HG03108 (cell line): ENCODE results near the gene DGKE.

Experiments used
- ATAC-seq: cut with Tn5 transposase; IDR thresholded peaks from one replicate; pipeline ENCODE4 v1.9.1; 2021; ENCODE audit warnings: moderate library complexity; ENCODE audit not compliant: unreplicated experiment

The DGKE gene

DNA sequence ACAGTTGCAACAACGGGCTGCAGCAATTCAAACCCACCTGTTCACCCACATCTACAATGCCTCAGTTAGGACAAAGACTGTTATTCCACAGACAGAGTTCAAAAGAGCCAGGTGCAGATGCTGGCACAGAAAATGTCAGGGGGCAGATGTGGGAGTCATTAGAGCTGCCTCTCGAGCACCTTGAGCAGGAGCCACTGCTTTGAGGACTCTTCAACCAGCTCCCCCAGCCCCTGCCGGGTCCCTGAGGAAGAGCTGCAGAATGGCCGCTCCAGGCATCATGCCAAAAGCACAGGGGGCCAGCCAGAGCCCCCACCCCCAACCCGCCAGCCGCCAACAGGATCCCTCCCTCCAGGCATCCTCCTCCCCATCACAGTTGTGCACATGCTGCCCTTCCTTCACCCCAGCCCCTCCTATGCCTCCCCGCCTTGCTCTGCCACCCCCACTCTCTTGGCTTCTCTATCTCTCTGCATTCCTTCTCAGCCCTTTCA lies 21.0 kb upstream of the DGKE start:
- no peak for ATAC-seq

DNA sequence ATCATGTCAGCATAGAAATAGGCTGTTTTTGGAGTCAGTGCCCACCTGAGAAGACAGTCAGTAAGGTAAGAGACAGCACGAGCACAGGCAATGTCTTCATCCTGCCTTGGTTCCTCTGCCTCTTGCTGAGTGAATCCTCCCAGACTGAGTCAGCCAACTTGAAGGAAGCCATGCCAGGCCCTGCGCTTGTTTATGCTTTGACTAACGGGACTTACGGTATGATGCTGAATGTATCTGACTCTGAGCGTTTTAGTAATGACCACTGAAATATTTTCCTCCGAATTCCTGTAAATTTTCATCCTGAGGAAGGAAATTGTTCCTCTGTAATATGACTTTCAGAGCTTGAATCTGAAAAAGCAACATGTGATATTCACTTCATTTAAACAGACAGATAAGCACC lies 18.2 kb upstream of the DGKE start:
- no peak for ATAC-seq

DNA sequence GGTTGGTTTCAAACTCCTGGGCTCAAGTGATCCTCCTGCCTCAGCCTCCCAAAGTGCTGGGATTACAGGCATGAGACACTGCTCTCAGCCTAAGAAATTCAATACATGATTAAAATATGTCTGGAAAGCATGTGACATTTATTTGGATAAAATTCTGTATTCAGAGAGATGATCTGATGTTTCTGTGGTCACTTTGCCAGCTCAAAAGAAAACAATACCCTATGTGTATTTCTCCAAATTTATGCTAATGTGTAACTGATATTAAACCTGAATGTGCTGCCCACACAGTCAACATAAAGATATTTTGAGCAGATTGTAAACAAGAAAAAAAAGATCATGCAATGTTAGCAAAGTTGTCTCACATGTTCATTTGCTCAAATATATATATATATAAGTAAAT lies 16.9 kb upstream of the DGKE start:
- ATAC-seq = no peak

DNA sequence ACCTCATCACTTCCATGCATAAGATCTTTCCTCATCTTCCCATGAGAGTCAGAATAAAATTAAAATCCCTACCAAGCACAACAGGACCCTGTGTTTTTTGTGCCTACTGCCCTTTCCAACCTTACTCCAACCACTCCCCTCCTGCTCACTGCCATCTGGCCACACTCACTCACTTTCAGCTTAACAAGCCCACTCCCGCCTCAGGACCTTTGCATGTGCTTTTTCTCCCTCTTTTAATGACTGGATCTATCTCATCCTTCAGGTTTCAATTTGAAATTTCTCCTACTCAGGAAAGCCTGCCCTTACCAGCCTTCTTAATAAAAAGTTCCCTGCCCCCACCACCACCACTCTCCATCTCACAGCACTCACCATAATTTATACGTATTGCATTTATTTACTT lies 14.9 kb upstream of the DGKE start:
- no peak for ATAC-seq

DNA sequence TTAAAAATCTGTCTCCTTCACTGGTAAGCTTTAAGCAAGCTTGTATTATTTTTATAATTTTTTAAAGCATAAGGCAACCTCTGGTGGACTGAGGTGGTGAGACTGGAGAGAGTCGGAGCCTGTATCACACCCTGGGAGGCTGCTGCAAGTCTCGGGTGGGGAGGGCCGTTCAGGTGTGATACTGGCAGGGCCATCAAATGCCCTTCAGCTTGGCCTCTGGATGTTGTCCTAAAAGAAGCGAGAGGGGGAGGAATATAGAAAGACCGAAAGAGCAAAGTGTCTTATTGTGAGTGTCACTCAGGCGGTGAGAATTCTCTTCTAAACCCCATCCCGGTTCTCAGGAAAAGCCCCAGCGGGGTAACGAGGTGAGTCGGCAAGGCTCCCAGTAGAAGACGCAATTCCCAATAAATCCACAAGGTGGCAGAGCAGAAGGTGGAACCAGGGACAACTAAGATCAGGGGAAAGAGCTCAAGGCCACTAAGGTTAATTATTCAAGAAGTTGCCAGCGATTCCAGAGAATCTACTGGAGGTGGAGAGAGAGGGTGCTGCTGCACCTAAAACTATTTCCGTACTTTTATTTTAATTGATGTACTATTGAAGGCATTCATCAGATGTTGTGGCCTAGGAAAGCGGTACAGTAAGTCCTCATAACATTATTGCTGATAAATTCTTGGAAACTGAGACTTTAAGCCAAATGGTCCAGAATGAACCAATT lies 14.4 kb upstream of the DGKE start:
- ATAC-seq = peak; percentile 80

DNA sequence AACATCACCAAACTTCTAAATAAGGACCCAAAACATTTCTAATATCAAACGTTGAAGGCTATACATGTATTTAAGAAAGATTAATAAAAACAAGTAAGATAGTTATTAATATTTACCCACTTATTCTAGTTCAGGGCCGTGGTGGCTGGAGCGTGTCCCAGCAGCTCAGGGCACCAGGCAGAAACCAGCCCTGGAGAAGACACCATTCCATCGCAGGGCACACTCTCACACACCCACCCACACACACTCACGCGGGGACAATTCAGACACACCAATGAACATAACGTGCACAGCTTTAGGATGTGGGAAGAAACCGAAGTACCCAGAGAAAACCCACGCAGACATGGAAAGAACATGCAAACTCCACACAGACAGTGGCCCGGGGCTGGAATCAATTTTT lies 13.7 kb upstream of the DGKE start:
- no peak for ATAC-seq

DNA sequence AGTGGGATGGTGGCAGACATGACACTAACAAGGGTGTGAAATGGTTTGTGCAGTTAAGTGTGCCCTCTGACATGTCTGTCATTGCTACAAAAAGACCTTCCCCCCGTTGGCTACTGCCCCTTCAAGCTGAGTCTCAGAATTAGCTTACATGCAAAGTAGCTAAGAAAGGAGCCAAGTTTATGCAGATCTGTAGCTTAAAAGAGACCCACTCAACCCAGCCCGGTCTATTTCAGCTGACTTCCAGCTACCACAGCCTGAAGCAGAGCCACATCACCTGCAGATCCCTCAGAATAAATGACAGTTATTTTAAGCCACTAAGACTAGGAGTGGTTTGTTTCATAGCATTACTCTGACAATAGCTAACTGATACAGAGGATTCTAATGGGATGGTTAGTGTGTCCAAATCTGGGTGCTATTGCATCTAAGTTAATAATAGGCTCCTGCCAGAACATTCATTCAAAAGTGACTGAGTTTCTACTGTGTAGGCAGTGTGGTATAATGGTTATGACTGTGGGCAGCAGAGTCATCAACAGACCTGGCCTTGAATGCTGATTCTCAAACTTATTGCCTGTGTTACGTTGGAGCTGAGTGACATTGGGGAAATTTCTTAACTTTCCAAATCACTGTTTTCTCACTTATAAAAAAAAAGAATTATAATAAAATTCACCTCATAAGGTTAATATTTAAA lies 12.0 kb upstream of the DGKE start:
- no peak for ATAC-seq

DNA sequence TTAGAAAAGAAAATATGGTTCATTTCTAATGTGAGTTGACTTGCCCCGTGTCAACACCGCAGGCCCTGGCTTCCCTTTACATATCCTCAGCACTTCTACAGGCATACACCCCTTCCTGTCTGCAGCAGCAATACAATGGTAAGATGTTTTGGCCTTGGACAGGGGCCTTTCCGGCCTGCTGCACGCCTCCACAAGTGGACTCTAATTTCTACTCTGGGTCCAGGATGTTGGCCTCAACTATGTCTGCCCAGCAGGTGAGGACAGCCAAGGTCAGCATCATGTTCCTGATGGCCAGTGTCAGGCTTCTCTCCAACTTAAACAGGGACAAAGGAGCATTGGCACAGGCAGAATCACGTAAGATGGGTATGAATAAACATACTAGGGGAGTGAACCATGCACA lies 11.2 kb upstream of the DGKE start:
- no peak for ATAC-seq

DNA sequence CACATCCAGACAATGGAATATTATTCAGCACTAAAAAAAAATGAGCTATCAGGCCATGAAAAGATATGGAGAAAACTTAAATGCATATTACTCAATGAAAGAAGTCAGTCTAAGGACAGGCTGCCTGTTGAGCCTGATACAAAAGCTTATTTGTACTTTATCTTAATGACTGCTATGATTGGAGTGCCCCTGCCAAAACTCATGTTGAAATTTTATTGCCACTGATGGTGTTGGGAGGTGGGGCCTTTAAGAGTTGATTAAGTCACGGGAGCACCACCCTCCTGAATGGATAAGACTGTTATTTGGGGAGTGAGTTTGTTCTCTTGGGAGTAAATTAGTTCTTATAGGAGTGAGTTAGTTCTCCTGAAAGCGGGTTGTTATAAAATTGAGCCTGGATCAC lies 10.1 kb upstream of the DGKE start:
- no peak for ATAC-seq

DNA sequence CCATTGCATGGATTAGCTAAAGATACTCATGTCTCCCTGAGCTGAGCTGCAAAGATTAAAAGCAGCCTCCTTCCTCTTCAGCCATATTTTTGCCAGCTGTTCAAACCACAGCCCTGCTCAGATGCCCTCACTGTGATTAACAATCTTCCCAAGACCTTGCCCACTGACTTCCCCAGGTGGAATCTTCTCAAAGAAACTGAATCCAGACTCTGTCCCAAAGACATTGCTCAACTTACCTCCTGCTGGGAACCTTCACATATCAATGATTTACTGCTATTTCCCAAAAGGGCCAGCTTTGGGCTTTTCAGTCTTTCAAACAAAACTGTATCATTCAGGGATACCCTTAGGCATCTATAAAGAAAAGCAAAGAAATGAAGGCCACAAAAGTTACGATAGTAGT lies 9.4 kb upstream of the DGKE start:
- ATAC-seq = no peak

DNA sequence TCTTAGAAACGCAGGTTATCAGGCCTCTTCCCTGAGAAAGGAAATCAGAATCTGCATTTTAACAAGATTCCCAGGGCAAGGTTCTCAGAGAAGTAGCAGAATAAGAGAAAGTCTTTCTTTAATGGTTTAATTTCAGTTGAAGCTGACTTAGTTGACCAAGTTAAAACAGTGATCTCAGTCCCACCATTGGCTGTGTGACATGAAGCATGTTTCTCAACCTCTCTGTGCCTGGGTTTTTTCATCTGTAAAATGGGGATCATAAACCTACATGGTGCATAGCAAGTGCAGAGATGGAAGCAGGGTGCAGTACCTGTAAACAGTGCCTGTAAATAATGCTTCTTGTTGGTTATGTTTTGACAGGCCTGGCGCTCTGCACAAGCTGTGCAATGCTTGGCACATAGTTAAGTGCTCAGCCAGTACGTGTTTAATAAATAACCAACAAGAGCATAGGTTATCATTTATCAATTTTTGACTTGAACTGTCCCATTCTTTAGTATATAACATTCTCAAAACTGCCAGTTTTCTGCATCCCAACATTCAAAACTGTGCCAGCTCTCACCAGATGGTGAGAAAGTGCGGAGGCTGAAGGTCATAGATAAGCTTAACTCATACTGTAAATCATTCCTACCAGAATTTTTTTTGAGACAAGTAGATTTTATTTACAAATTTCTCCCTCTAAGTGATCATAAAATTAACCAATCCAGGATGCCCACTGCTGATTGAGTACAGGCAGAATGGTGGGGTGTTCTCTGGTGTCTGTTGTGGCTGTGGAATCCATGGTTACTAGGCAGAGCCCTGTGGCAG lies 7.1 kb upstream of the DGKE start:
- ATAC-seq = no peak

DNA sequence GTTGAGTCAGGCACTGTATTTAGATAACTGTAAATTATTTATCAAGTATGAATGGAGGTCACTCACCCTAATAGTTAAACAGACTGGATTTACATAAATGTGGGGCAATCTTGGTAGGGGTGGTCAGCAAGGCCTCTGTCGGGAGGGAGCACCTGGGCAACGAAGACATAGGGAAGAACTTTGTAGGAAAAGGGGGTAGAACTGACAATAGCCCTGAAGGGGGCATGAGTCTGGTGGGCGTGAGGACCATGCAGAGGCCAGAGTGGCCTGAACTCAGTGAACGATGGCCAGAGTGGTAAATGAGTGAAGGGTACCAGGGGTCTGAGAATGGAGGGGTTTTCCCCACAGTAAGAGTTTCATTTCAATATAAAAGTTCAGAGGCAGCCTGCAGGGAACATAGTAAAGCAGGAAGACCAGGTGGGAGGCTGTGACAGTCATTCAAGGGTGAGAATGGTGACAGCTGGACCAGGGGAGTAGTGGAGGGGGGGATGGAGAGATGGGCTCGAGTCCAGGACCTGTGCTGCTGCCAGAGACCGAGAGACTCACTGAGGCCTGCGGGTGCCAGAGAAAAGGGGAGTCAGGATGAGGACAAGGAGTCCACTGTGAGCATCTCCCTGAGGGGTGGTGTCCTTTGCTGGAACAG lies 3.1 kb upstream of the DGKE start:
- no peak for ATAC-seq

DNA sequence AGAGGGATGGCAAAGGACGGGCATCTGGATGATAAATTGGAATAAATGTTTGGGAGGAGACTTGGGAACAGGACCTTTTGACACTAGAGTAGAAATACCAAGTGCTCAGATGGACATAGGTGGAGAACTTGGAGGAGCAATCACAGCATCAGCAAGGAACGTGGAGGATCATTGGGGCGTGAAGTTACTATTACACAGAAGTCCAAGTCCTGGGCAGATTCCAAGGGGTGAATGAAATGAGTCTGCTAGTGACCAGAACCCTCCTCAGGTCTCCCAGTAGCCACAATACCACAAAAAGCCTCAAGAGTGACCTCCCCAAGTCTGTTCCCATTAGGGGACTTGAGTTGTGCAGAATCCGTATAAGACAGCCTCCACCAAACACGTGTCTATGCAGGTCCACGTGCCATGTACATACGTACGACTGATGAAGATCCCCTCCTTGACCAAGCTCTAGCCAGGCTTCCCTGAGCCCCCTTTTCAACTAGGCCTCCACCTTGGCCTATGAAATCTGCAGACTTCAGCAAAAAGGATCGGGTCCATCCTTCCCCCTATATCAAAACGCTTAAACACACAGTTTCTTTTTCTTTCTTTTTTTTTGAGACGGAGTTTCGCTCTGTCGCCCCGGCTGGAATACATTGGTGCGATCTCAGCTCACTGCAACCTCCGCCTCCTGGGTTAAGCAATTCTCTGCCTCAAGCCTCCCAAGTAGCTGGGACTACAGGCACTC lies 2.4 kb upstream of the DGKE start:
- no peak for ATAC-seq

DNA sequence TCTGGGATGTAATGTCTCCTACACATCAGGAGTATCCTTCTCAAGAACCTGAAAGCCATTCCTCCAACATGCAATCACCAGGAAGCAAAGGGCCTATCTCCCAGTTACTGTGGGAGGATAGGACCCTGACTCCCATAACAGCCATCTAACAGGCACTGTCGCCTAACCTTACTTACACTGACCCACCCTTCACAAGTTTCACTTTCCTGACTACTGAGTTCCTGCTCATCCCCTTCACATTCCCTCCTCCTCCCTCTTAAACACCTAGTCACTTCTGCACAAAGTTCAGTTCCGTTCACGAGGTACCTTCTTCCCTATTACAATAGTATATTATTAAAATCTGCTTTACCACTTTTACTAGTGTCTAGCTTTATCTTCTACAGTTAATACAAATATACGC lies 1.5 kb upstream of the DGKE start:
- no peak for ATAC-seq

DNA sequence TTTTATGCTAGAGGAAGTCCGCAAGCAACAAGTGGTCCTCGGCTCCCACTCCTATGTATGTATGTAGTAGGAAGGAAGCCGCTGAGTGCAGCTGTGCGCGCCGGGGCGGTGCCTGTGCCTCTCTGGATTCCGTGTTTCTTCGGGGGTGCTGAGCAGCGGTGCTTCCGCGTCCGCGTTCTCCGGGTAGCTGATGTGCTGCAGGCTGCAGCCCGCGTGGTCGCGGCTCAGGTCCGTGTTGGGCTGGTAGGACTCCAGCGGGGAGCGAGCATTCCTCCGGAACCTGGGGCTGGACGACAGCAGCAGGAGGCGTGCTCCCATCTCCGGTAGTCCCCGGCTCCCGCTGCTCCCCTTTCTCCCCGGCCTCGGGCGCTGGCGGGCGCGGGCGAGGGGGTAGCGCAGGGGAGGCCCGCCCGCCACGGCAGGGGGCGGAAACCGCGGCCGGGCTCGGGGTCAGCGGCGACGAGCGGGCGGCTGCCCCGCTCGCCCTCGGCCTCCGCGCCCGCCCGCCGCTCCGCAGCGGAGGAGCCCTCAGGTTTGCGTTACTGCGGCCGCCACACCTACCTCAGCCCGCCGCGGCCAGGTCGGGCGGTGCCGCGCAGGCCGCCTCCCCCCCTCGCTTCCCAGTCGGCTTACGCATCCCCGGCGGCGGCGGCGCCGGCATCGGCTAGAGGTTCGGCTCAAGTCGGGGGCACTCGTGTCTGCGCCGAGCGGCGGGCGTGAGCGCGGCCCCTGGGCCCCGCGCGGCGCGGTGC lies 718 bp upstream of the DGKE start:
- ATAC-seq = peak; percentile 33

DNA sequence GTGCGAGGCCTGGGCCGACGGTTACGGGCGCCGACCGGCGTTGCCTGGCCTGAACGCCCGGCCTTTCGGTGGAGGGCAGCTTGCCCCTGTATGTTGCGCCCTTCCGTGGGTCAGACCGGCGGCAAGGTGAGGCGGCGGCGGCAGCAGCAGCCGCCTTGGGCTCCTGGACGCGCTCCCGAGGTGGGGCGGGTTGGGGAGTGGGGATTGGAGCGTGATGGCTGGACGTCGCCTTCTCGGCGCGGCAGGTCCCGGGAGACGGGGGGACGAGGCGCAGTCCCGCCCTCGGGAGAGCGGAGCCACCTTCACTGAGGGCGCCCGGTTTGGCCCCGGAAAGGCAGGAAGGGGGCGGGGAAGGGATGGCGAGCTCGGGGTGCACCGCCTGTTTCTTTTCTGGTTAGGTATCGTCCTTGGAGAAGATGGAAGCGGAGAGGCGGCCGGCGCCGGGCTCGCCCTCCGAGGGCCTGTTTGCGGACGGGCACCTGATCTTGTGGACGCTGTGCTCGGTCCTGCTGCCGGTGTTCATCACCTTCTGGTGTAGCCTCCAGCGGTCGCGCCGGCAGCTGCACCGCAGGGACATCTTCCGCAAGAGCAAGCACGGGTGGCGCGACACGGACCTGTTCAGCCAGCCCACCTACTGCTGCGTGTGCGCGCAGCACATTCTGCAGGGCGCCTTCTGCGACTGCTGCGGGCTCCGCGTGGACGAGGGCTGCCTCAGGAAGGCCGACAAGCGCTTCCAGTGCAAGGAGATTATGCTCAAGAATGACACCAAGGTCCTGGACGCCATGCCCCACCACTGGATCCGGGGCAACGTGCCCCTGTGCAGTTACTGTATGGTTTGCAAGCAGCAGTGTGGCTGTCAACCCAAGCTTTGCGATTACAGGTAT lies 671 bp downstream of the DGKE start:
- ATAC-seq = peak; percentile 27

DNA sequence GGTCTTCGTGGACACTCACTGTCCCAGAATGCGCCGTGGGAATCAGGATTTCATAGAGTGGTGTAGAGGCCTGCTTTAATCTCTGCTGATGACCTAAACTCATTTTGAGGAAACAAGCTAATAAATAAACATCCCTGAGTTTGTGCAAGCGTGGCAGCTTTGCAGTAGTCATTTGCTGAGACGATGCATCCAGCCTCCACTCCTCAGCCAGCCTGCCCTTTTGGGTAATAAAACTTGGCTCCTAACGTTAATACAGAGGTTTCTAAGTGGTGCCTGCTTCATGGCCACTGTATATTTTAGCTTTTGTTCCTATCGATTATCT lies 1.3 kb downstream of the DGKE start:
- no peak for ATAC-seq

DNA sequence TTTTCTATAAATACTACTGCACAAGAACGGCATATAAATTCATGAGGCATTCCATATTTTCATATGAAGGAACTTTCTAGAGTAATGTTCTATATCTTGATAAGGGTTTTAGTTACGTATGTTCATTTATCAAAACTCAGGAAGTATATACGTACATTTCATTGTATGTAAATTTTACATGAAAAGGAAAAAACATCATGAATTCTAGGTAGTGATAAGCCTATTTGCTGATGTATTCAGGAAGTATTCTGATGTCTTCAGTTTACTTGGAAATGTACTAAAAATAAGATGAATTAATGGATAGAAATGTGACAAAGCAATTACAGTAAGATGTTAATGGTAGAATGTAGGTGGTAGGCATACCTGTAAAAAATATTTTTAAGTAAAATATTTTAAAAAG lies 4.7 kb downstream of the DGKE start:
- no peak for ATAC-seq

DNA sequence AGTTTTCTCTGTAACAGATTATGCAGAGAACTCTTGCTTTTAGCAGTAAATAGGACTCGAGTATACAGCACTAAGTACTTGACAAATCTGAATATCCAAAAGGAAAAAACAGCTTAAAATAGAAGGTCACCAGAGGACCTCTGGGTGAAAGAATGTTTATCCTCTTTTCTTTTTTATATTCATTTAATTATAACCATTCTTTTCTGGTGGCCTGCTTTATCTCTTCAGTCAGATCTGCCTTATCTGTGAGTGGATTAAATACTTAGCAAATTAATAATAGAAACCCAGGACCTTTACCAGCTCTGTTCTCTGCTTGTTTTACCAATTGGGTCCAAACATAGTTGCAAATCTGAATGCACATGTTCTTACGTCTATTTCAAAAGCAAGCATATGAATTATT lies 8.6 kb downstream of the DGKE start:
- ATAC-seq = no peak
